Osteoblast (primary cell): ENCODE measurements around the gene HS3ST6. TPM values are rescaled to one million over a fixed set of nuclear protein-coding genes. Genes with fewer than 3 reads are reported as not detected.

Experiments used
- DNase-seq: peaks from one replicate; pipeline ENCODE4 v3.0.0; 2011; ENCODE audit warnings: low spot score, mixed read lengths; ENCODE audit not compliant: insufficient read length; ENCODE audit errors: missing footprints
- H2AFZ ChIP-seq: 2 replicates; pipeline ENCODE4 v1.6.0; 2011; ENCODE audit warnings: mild to moderate bottlenecking, low read length
- H3K27ac ChIP-seq: 2 replicates; pipeline ENCODE4 v1.5.1; 2011; ENCODE audit warnings: mild to moderate bottlenecking, low read depth, low read length, moderate library complexity
- H3K27me3 ChIP-seq: 2 replicates; pipeline ENCODE4 v1.6.0; 2012; ENCODE audit warnings: mild to moderate bottlenecking, control low read depth, inconsistent platforms, low read length, moderate library complexity; ENCODE audit not compliant: insufficient read depth
- H3K36me3 ChIP-seq: 2 replicates; pipeline ENCODE4 v1.5.1; 2011; ENCODE audit warnings: mild to moderate bottlenecking, low read length, control low read depth, moderate library complexity; ENCODE audit not compliant: insufficient read depth
- H3K4me1 ChIP-seq: 2 replicates; pipeline ENCODE4 v1.5.1; 2011; ENCODE audit warnings: mild to moderate bottlenecking, low read length, control low read depth, moderate library complexity; ENCODE audit not compliant: insufficient read depth
- H3K4me2 ChIP-seq: 2 replicates; pipeline ENCODE4 v1.6.0; 2011; ENCODE audit warnings: mild to moderate bottlenecking, low read length; ENCODE audit not compliant: insufficient read depth
- H3K4me3 ChIP-seq: fragments of 200-600 bp; sonication (generic); 3 replicates; pipeline ENCODE4 v1.5.1; 2012; ENCODE audit warnings: mild to moderate bottlenecking, low read length, inconsistent platforms; ENCODE audit not compliant: insufficient read depth
- H3K79me2 ChIP-seq: 2 replicates; pipeline ENCODE4 v1.6.0; 2012; ENCODE audit warnings: mild to moderate bottlenecking, low read length, control low read depth, inconsistent platforms; ENCODE audit not compliant: insufficient read depth
- H3K9me3 ChIP-seq: 2 replicates; pipeline ENCODE4 v1.5.1; 2011; ENCODE audit warnings: low read depth, low read length, control low read depth
- H4K20me1 ChIP-seq: 2 replicates; pipeline ENCODE4 v1.6.0; 2012; ENCODE audit warnings: mild to moderate bottlenecking, low read length, control low read depth; ENCODE audit not compliant: insufficient read depth
- CTCF ChIP-seq: IDR thresholded peaks from 2 replicates; pipeline ENCODE4 v1.5.1; 2011; ENCODE audit warnings: mild to moderate bottlenecking, low read depth, low read length, moderate library complexity; ENCODE audit errors: extremely low read depth
- total RNA-seq: library from RNA; depleted of rRNA; stranded (reverse); fragments of >200 nt; gene quantifications from 2 replicates; pipeline ENCODE4 v1.2.3, GENCODE V29; 2012

HS3ST6 gene
- total RNA-seq, 1 donor, result not detected

- no peaks in the 10 kb centered on the region for H4K20me1 ChIP-seq
- H3K4me1 ChIP-seq, result peaks cover 8% of the 10 kb centered on the region
- H3K4me2 ChIP-seq, result peak overlapping the region; percentile 14
- no peaks in the 10 kb centered on the region for H3K79me2 ChIP-seq
- H2AFZ ChIP-seq, result no peak overlapping the region
- TF ChIP-seq CTCF, result no peak
- no peaks in the 10 kb centered on the region for H3K36me3 ChIP-seq
- peaks cover 29% of the 10 kb centered on the region for H3K27me3 ChIP-seq
- no peak overlapping the region for H3K4me3 ChIP-seq
- H3K9me3 ChIP-seq, result no peaks in the 10 kb centered on the region
- DNase-seq, result peak; percentile 89
- H3K27ac ChIP-seq, result no peak overlapping the region
Measured at GRCh38 chr16:1870365-1871082, 47.7 kb downstream of the HS3ST6 start.

DNA sequence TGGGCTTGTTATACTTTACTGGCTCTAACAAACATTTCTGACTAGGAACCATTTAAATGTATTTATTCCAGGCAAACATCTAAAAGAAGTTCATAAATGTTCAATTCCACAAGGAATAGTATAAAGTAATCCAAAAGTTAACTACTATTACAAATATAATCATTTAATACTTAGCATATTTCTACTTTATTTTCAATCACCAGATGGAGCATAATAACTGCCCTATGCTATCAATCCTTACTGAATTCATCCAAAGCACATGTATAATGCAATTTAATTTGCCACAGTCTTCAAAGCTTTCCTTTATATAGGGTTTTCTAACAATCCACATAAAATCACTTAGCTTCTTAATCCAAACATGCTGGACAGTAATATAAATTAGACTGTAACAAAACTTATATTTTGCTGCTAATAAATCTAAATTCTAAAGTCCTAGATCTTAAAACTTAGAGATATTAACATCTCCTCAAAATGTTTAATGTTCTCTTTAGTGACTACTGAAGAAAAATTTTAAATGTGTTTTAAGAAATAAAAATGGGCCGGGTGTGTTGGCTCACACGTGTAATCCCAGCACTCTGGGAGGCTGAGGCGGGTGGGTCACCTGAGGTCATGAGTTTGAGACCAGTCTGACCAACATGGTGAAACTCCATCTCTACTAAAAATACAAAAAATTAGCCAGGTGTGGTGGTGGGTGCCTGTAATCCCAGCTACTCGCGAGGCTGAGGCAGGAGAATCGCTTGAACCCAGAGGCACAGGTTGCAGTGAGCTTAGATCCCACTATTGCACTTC, 52.1 kb downstream of the HS3ST6 start:
- Histone ChIP-seq H3K4me2 (no peak overlapping the region), H4K20me1 (no peaks in the 10 kb centered on the region), H2AFZ (no peak overlapping the region), H3K4me1 (peaks cover 8% of the 10 kb centered on the region), H3K36me3 (no peaks in the 10 kb centered on the region), H3K27me3 (peaks cover 31% of the 10 kb centered on the region), H3K79me2 (no peaks in the 10 kb centered on the region), H3K27ac (no peak overlapping the region), H3K9me3 (no peaks in the 10 kb centered on the region), H3K4me3 (no peak overlapping the region)
- TF ChIP-seq CTCF, result no peak
- DNase-seq, result no peak

DNA sequence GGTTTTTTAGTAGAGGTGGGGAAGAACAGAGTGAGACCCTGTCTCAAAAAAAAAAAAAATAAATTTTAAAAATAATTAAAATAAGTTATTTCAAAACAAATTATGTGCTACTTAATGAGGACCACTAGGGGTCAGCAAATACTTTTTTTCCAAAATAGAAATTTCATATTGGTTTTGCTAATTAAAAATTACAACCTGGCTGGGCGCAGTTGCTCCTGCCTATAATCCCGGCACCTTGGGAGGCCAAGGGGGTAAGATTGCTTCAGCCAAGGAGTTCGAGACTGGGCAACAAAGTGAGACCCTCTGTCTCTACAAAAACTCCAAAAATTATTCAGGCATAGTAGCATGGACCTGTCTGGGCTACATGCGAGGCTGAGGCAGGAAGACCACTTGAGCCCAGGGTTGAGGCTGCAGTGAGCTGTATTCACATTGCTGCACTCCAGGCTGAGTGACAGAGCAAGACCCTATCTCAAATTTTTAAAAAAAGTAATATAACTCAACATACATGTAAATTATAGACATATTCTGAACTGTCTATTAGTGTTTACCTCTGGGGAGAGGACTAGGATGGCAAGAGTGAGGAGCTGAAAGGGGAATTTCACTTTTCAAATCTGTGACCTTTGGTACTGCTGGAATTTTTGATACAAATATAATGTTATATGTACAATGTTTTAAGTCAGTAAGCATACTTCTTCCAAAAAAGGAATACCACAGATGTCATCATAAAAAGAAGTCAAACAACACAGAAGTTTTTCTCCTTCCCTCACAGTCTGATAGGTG, 54.3 kb downstream of the HS3ST6 start:
- peak; percentile 60 for TF ChIP-seq CTCF
- H3K4me3 ChIP-seq, result no peak overlapping the region
- no peak overlapping the region for H3K4me2 ChIP-seq
- no peaks in the 10 kb centered on the region for H4K20me1 ChIP-seq
- peaks cover 53% of the 10 kb centered on the region for H3K27me3 ChIP-seq
- no peaks in the 10 kb centered on the region for H3K36me3 ChIP-seq
- DNase-seq, result no peak
- no peaks in the 10 kb centered on the region for H3K79me2 ChIP-seq
- H2AFZ ChIP-seq, result no peak overlapping the region
- H3K27ac ChIP-seq, result no peak overlapping the region
- no peaks in the 10 kb centered on the region for H3K4me1 ChIP-seq
- no peaks in the 10 kb centered on the region for H3K9me3 ChIP-seq
